Measurements from ENCODE around the gene OGDH.
"Not testable (repeated sequence)": the region's sequence is repeated elsewhere in the genome, so short reads cannot be mapped to it uniquely, and the experiment has no call there.

Gene OGDH

DNA sequence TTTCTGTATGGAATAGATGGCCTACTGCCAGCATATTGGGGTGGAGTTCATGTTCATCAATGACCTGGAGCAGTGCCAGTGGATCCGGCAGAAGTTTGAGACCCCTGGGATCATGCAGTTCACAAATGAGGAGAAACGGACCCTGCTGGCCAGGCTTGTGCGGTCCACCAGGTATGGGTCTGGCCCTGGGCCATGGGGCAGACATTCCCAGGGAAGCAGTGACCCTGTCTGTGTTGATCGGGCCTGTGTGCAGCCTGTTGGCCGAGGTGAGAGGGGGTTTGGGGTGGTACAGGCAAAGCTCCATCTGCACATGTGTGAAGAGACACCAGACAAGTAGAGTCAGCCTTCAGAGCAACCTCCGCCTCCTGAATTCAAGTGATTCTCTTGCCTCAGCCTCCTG is 67.3 kb downstream of the OGDH start:
- DNase-seq = no peak

DNA sequence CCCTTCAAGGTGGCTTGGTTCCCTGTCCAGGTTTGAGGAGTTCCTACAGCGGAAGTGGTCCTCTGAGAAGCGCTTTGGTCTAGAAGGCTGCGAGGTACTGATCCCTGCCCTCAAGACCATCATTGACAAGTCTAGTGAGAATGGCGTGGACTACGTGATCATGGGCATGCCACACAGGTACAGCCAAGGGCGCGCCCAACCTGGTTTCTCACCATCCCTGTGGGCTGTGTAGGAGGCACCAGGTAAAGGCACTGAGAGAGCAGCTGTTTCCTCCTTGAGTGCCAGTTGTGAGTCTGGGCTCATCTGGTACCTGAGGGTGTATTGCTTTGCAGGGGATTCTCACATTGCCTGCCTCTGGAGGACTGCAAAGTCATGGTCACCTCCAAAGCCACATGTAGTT is 68.0 kb downstream of the OGDH start:
- DNase-seq = no peak

DNA sequence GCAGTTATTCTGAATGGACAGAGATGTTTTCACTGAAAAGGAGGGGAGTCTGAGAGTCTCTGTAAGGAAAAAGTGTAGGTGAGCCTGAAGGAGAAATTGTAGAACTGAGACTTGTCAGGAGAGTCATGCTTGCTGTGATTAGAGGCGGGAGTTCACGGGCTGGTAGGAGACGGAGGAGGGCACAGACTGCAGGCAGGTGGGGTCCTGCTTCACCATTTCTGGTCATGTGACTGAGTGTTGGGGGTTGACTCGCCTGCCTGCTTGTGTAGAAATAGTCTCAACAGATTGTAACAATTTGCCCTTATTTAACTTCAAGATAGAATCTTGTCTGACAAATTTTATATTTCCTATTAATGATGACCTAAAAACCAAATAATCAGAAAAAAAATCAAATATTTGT is 70.3 kb downstream of the OGDH start:
- DNase-seq = no peak

GRCh38 chr7:44678101-44678470 is 71.7 kb downstream of the OGDH start:
- DNase-seq = no peak

- DNase-seq = no peak
Measured at GRCh38 chr7:44678471-44679179, 72.2 kb downstream of the OGDH start.

- no peak for DNase-seq
Measured at GRCh38 chr7:44681645-44682044, 75.2 kb downstream of the OGDH start.

- DNase-seq = no peak
Measured at GRCh38 chr7:44685723-44686122, 79.3 kb downstream of the OGDH start.

- no peak for DNase-seq
Measured at GRCh38 chr7:44689427-44689826, 83.0 kb downstream of the OGDH start.

DNA sequence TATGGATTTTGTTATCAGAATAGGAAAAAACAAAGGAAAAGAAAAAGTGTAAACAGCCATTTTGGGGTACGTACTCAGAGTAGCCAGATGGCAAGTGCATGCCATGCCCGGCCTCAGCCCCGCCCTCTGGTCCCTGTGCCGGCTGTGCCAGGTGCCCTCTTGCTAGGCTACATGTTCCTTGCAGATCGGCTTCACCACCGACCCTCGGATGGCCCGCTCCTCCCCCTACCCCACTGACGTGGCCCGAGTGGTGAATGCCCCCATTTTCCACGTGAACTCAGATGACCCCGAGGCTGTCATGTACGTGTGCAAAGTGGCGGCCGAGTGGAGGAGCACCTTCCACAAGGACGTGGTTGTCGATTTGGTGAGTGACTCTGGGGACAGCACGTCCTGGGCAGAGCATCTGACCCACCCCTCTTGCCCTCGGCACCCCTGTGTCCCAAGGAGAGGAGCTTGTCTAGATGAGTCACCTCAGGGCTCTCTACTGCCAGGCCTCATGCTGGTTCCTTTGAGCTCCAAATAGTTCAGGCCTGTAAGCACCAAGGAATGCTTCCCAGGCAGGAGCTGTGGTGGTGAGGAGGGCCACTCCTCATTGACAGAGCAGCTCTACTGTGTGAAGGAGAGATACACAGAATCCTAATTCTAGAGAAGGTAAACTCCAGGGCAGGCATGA is 87.3 kb downstream of the OGDH start:
- DNase-seq = no peak

- DNase-seq = no peak
Measured at GRCh38 chr7:44694326-44694725, 87.9 kb downstream of the OGDH start.

- no peak for DNase-seq
Measured at GRCh38 chr7:44694766-44695165, 88.3 kb downstream of the OGDH start.

- DNase-seq = no peak
Measured at GRCh38 chr7:44695756-44696155, 89.3 kb downstream of the OGDH start.

DNA sequence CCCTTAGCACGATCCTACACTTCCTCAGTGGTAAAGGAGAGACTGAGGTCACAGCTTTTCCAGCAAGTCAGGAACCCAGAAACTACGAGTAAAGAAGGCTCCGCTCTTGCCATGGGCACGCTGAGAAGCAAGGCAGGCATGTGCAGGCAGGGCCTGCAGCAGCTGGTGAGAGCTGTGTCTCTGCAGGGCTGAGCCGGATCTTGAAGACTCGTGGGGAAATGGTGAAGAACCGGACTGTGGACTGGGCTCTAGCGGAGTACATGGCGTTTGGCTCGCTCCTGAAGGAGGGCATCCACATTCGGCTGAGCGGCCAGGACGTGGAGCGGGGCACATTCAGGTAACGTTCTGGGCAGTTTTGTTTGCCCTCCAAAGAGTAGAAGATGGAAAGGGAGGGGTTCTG is 90.3 kb downstream of the OGDH start:
- no peak for DNase-seq

GRCh38 chr7:44697136-44698045 is 91.0 kb downstream of the OGDH start:
- DNase-seq = no peak

- no peak for DNase-seq
Measured at GRCh38 chr7:44698046-44698580, 91.7 kb downstream of the OGDH start.

DNA sequence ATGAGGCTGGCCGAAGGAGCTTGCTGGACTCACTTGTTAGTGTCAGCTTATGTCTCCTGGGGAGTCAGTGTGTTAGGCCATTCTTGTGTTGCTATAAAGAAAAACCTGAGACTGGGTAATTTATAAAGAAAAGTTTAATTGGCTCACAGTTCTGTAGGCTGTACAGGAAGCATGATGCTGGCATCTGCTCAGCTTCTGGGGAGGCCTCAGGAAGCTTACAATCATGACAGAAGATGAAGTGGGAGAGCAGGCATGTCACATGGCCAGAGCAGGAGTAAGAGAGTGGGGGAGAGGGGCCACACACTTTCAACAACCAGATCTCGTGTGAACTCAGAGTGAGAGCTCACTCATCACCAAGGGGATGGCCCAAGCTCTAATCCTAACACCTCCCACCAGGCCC is 93.2 kb downstream of the OGDH start:
- not testable (repeated sequence) for DNase-seq

- no peak for DNase-seq
Measured at GRCh38 chr7:44700322-44700721, 93.9 kb downstream of the OGDH start.

DNA sequence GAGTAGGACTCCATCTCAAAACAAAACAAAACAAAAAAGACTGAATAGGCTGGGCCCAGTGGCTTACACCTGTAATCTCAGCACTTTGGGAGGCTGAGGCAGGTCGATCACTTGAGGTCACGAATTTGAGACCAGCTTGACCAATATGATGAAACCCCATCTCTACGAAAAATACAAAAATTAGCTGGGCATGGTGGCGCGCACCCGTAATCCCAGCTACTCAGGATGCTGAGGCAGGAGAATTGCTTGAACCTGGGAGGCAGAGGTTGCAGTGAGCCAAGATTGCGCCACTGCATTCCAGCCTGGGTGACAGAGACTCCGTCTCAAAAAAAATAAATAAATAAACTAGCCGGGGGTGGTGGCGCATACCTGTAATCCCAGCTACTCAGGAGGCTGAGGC is 97.0 kb downstream of the OGDH start:
- not testable (repeated sequence) for DNase-seq

GRCh38 chr7:44703921-44704320 is 97.5 kb downstream of the OGDH start:
- no peak for DNase-seq

DNA sequence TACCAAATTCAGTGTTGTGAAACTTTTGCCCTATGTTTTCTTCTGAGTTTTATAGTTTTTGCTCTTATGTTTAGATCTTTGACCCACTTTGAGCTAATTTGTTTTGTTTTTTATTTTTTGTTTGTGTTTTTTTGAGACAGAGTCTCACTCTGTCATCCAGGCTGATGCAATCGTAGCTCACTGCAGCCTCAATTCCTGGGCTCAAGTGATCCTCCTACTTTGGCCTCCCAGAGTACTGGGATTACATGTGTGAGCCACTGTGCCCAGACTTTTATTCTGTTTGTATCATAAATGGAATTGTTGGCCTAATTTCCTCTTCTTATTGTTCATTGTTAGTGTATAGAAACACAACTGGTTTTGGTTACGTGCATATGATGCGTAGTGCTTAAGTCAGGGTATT is 99.0 kb downstream of the OGDH start:
- DNase-seq = no peak

GRCh38 chr7:44706788-44707557 is 100.5 kb downstream of the OGDH start:
- no peak for DNase-seq

DNA sequence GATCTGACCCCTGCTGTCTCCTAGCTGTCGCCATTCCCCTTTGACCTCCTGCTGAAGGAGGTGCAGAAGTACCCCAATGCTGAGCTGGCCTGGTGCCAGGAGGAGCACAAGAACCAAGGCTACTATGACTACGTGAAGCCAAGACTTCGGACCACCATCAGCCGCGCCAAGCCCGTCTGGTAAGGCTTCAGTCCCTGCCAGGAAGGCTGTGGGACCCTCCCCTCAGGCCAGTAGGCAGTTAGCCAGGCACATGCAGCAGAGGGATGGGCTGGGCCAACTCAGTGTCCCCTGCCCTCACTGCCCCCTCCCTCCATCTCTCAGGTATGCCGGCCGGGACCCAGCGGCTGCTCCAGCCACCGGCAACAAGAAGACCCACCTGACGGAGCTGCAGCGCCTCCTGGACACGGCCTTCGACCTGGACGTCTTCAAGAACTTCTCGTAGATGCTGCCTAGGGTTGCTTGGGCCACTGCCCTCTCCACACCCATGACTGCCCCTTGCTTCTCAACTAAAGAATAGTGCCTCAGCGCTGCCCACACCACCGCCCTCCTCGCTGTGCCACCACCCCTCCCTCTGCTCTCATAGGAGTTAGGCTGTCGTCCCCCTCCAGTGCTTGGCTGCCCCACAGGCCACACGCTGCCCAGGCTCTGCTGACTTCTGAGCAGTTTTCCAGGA is 101.3 kb downstream of the OGDH start:
- no peak for DNase-seq

Data from NCI-H510A treated with DMSO at 0.1 percent for 48 hours (cell line).